ENCODE data around the gene SDR42E1.
A peak's percentile ranks its signal among the peaks of the same experiment; 100 is the strongest.

SDR42E1 gene

GRCh38 chr16:82011199-82011641, at the start of gene SDR42E1:
Gene SDR42E1 (minus strand): TSS chr16:82011470. CDS start chr16:82000858, 10,612 bp downstream.
- no peak for DNase-seq (ENCODE audit: low read depth)

- DNase-seq (ENCODE audit: low read depth), result peak; percentile 59
Observed at GRCh38 chr16:82059983-82060421, 48.7 kb upstream of the SDR42E1 start.

DNA sequence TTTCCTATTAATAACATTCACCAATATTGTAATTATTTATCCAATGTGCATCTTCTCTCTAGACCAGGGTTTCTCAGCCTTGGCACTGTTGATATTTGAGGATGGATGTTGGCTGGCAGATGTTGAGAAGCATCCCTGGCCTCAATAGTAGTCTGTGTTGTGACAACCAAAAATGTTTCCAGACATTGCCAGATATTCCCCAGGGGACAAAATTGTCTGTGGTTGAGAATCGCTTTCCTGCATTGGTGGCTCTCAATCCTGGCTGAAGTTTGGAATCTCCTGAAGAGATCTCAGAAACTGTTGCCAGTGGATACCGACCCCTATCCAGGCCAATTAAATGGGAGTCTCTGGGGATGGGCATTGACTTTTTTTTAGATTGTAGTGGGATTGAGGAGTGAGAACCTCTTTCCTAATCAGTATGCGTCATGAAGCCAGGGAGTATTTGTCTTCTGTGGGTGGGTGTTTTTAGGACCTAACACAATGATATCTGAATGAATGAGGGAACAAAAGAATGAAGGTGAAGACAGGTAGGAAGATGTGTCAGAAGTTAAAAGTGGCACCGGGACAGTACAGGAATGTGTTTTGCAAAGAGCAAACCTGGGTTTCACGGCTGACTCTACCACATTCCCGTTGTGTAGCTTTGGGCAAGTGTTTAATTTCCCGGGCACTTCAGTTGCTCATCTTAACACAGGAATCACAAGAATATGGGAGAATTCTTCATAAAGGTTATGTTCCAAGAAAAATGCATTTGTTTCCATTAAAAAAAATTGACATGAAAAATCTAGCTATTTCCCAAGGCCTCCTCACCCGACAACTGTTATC, 48.1 kb upstream of the SDR42E1 start:
- peak; percentile 16 for DNase-seq (ENCODE audit: low read depth)

DNA sequence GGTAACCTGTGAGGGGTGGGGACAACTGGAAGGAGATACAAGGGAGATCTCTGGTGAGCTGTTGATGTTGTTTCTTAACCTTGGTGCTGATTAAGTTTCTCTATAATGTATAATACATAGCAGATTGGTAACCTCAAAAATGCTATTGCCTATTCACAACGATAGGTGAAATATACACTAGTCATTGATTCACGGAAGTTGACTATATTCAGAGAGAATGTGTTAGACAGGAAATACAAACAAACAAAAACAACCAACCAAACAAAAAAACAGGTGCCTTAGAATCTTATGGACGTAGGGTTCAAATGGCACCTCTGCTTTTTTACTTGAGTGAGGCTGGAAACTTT, 45.3 kb upstream of the SDR42E1 start:
- DNase-seq (ENCODE audit: low read depth), result no peak

GRCh38 chr16:82055728-82056549, 44.7 kb upstream of the SDR42E1 start:
- no peak for DNase-seq (ENCODE audit: low read depth)

DNA sequence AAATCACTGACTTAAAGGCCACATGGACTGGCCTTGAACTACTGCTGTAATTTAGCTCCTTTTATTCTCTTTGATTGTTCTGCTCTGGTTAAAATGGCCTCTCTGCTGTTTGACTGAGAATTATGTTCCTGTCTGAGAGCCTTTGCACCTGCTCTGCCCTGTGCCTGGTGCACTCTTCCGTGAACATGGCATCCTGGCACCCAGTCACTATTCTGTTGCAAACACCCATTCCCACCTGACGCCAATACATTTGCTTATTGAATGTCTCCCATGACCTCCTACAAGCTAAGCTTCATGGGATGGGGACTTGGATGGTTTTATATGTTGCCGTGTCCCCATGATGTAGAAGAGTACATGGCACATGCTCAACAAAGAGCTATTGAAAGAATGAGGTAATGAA, 43.8 kb upstream of the SDR42E1 start:
- no peak for DNase-seq (ENCODE audit: low read depth)

DNA sequence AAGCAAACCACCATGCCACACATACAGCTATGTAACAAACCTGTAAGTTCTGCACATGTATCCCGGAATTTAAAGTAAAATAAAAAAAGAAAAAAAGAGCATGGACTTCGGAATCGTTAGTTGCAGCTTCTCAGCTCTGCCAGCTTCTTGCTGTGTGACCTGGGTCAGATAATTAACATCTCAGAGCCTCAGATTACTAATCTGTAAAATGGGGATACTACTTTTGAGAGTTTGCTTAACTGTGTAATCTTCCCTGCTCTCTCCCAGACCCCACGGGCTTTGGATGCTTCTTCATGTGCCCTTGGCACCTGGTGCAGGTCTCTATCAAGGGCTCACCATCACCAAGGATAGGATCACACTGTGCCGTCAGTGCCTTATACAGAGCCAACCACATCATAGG, 40.4 kb upstream of the SDR42E1 start:
- DNase-seq (ENCODE audit: low read depth), result no peak

DNA sequence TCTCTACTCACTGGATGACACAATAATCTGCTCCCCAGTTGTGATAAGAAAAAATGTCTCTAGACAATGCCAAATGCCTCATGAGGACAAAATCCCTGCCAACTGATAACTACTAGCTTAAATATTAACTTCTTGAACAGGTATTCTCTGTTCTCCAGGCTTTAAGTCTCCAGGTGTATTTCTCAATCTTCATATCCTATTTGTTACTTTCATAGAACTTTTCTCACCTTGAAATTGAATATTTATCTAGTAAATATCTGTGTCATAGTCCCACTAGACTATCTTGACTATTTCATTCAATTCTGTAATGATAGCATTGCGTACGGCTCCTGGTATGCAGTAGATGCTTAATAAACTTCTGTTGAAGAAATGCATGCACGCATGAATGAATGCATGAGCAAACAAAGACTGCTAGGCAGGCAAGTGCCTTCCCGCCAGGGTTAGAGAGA, 39.7 kb upstream of the SDR42E1 start:
- DNase-seq (ENCODE audit: low read depth), result no peak

GRCh38 chr16:82050506-82050905, 39.2 kb upstream of the SDR42E1 start:
- no peak for DNase-seq (ENCODE audit: low read depth)

- no peak for DNase-seq (ENCODE audit: low read depth)
Observed at GRCh38 chr16:82049484-82049883, 38.2 kb upstream of the SDR42E1 start.

DNA sequence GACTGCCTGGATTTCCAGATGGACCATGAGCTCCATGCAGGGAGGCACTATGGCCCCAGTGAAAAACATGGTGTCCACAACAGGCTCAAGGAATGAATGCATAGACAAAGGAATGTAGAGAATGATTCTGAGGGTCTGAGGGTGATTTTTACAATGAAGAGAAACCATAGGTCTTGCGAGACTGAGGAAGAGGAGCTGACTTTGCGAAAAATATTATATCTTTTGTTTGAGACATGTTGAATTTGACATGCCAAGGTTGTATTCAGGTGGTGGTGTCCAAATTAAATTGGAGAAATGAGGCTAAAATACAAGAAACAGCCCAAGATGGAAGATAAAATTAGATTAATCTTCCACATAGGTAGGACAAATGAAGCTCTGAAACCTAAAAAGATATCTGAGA, 36.5 kb upstream of the SDR42E1 start:
- DNase-seq (ENCODE audit: low read depth), result no peak

DNA sequence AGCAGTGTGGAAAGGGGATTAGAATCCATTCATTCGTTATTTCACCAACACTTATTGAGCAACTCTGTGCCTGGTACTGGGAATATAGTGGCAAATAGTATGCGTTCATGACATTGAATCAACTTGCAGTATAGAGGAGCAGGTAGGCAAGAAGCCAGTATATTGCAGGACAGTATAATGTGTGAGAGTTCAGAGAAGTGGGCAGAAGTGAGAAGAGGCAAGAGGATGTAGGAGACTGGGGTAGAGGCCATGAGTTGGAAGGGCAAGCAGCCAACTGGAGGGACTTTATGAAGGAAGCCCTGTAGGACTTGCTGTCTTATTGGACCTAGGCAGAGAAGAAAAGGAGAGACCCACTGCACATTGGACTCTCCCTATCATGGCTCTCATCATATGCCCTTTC, 36.1 kb upstream of the SDR42E1 start:
- no peak for DNase-seq (ENCODE audit: low read depth)

GRCh38 chr16:82046941-82047340, 35.7 kb upstream of the SDR42E1 start:
- no peak for DNase-seq (ENCODE audit: low read depth)

- DNase-seq (ENCODE audit: low read depth), result no peak
Observed at GRCh38 chr16:82046541-82046940, 35.3 kb upstream of the SDR42E1 start.

DNA sequence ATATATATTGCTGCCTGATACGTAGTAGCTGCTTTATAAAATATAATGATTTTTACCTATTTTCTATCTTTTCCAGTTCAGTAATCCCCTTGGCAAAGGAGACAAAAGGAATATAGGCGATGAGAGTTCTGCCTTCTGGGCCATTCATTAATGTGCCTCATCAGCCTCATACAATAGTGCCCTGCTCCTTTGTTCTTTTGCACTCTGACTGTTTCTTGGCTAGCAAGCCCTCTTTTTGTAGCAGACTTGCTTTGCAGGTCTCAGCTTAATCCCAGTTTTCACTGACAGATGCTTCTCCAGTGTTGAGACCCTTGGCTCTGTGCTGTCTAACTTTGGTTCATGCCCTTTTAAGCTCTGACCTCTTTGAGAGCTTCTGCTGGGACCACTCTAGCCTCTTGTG, 34.2 kb upstream of the SDR42E1 start:
- no peak for DNase-seq (ENCODE audit: low read depth)

DNA sequence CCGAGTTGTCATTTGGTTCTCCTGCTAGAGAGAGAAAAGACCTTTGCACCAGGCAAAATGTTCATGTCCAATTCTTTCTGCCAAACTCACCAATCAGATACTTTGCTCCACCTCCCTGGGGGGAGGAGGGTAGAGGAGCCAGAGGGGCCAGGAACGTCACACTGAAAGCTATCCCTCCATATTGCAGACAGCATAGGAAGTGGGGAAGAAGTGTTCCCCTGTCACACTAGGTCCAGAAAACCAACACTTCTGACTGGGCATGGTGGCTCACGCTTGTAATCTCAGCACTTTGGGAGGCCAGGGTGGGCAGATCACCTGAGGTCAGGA, 33.3 kb upstream of the SDR42E1 start:
- no peak for DNase-seq (ENCODE audit: low read depth)

DNA sequence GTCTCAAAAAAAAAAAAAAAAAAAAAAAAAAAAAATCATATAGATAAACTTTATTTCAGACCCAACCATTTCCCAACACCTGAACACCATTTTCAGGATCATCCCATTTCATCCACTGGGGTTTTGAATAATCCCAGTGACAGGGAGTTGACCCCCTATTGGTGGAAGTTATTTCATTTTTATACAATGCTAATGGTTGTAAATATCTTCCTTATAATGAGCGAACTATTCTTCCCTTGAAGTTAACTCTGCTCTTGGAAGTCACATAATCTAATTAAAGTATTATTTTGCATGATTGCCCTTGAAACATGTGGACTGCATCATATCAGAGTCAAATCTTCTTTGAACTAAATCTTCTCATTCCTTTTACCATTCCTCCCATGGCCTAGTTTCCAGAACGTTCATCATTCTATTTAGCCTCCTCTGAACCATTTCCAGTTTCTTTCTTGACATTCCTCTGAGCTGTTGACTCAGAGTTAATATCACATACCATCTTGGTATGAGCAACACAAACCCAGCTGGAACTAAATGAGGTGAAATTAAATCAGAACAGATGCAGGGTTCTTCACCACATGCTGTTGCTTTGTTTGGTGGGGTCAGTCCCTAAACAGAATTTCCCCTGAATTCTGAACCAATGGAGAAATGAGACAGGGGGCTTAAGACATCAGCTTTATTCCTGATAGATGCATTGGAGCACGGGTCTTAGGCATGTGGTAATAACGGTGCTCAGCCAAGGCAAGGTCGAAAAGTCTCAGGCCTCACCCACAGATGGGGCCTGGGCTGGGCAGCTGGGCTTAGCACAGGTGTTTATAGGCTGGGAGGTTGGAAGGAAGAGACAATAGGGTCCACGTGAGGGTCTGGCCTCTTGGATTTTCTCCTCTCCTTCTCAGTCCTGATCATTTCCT, 32.7 kb upstream of the SDR42E1 start:
- peak; percentile 88 for DNase-seq (ENCODE audit: low read depth)

GRCh38 chr16:82042846-82043245, 31.6 kb upstream of the SDR42E1 start:
- no peak for DNase-seq (ENCODE audit: low read depth)

DNA sequence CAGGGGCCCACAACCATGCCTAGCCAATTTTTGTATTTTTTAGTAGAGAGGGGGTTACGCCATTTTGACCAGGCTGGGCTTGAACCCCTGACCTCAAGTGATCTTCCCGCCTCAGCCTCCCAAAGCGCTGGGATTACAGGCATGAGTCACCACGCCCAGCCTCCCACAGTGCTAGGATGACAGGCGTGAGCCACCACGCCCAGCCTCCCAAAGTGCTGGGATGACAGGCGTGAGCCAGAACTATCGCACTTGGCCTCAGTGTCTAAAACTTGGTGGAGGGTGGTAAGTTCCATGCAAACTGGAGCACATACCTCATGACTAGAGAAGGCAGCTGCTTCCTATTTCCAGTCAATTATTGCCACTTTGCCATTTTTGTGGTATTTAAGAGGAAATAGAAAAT, 30.9 kb upstream of the SDR42E1 start:
- DNase-seq (ENCODE audit: low read depth), result no peak

DNA sequence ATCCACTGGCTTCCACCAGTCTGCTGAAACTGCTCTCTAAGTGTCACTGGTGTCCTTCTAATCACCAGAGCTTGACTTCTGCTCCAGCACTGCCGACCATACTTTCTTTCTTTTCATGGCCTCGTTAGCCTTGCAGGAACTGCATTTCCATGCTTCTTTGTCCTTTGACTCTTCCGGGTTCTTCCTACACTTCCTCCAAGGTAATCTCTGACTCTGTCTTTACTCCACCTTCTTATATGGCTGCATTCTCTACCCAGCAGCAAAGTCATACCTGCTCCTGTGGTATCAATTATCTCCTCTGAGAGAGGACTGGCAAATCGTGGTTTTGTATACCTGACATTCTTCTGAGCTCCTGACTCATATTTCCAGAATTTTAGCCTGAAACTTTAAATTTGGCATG, 30.3 kb upstream of the SDR42E1 start:
- DNase-seq (ENCODE audit: low read depth), result no peak

GRCh38 chr16:82040296-82040695, 29.0 kb upstream of the SDR42E1 start:
- no peak for DNase-seq (ENCODE audit: low read depth)

DNA sequence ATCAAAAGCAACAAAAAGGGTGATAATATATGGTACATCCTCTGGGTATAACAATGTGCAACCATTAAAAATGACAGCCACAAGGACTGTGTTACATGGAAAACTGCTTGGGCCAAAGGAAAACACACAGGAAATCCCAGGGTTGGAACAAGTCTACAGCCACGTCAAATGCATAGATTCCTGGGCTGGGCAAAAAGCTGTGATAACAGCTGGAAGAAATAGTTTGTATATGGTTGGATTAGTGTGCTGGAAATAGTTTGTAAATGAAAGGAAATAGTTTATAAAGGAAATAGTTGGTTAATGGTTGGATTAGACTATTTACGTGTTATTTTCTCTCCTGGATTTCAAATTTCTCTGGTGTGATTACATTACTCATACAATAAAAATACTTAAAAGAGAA, 26.4 kb upstream of the SDR42E1 start:
- DNase-seq (ENCODE audit: low read depth), result peak; percentile 30
